Fibroblast of lung (primary cell): ENCODE results near the gene SCP2. TPM values are rescaled to one million over a fixed set of nuclear protein-coding genes. Genes with fewer than 3 reads are reported as not detected.

Source experiments
- DNase-seq, 2 donors: peaks; one replicate each; pipeline versions ENCODE4 v3.0.0 to v3.0.0-alpha.2; 2010; ENCODE audit warnings: low read depth in 2 of 2
- H2AFZ ChIP-seq: 2 replicates; pipeline ENCODE4 v1.5.1; 2012; ENCODE audit warnings: low read length, control low read depth, inconsistent platforms
- H3K27ac ChIP-seq: 2 replicates; pipeline ENCODE4 v1.5.1; 2011; ENCODE audit warnings: low read length, control low read depth; ENCODE audit not compliant: insufficient read depth
- H3K27me3 ChIP-seq: 2 replicates; pipeline ENCODE4 v1.5.1; 2011; ENCODE audit warnings: mild to moderate bottlenecking, low read length; ENCODE audit not compliant: control insufficient read depth, insufficient read depth
- H3K36me3 ChIP-seq: 2 replicates; pipeline ENCODE4 v1.5.1; 2011; ENCODE audit warnings: low read length; ENCODE audit not compliant: control insufficient read depth, insufficient read depth
- H3K4me1 ChIP-seq: 2 replicates; pipeline ENCODE4 v1.5.1; 2011; ENCODE audit warnings: low read length; ENCODE audit not compliant: control insufficient read depth, insufficient read depth; ENCODE audit errors: extremely low read depth
- H3K4me2 ChIP-seq: 2 replicates; pipeline ENCODE4 v1.5.1; 2011; ENCODE audit warnings: low read length, control low read depth; ENCODE audit not compliant: insufficient read depth; ENCODE audit errors: extremely low read depth
- H3K4me3 ChIP-seq, 4 experiments: fragments of 200-600 bp in 1 of 4; sonication (generic) in 1 of 4; replicated peaks in 1 of 4; 2 replicates each; pipeline ENCODE4 v1.5.1; 2011 to 2016; ENCODE audit warnings: low read length in 4 of 4, low read depth in 3 of 4, mild to moderate bottlenecking in 3 of 4, control low read depth in 2 of 4, inconsistent platforms in 1 of 4, mixed read lengths in 1 of 4; ENCODE audit not compliant: insufficient read depth in 1 of 4; ENCODE audit errors: control extremely low read depth in 1 of 4
- H3K79me2 ChIP-seq: 2 replicates; pipeline ENCODE4 v1.5.1; 2012; ENCODE audit warnings: mild to moderate bottlenecking, low read length, inconsistent platforms; ENCODE audit not compliant: control insufficient read depth, insufficient read depth
- H3K9ac ChIP-seq: 2 replicates; pipeline ENCODE4 v1.5.1; 2011; ENCODE audit warnings: mild to moderate bottlenecking, low read length, control low read depth; ENCODE audit not compliant: insufficient read depth
- H3K9me3 ChIP-seq: 2 replicates; pipeline ENCODE4 v1.5.1; 2012; ENCODE audit warnings: low read depth, low read length; ENCODE audit not compliant: control insufficient read depth, insufficient read depth
- H4K20me1 ChIP-seq: 2 replicates; pipeline ENCODE4 v1.5.1; 2011; ENCODE audit warnings: low read length; ENCODE audit not compliant: control insufficient read depth, insufficient read depth; ENCODE audit errors: extremely low read depth
- EZH2 ChIP-seq: IDR thresholded peaks from 2 replicates; pipeline ENCODE4 v1.5.1; 2012; ENCODE audit warnings: low read length, control low read depth, mild to moderate bottlenecking; ENCODE audit errors: missing control alignments
- polyA plus RNA-seq, 2 donors: library from polyadenylated mRNA; depleted of rRNA in 1 of 2; stranded (reverse) in 1 of 2; unstranded in 1 of 2; fragments of >200 nt; gene quantifications; 2 replicates each; pipeline ENCODE4 v1.2.1, GENCODE V29; 2011 to 2012; ENCODE audit warnings: missing spikeins in 1 of 2
- total RNA-seq: library from RNA; depleted of rRNA; stranded (reverse); fragments of >200 nt; gene quantifications from 2 replicates; pipeline ENCODE4 v1.2.1, GENCODE V29; 2014
- TF ChIP-seq, protein P1 (sequence below), 2 donors: IDR thresholded peaks in 1 of 2; conservative IDR thresholded peaks in 1 of 2; 1 replicate in 1 of 2; 2 replicates in 1 of 2; pipeline ENCODE4 v1.5.1; 2011 to 2012; ENCODE audit warnings: low read length in 2 of 2, control low read depth in 1 of 2, inconsistent platforms in 1 of 2, low read depth in 1 of 2, mild to moderate bottlenecking in 1 of 2

The SCP2 gene
- total and polyA plus RNA-seq, 2 donors (not counting 1 experiment from before 2014, with no cell fraction given), result 222 to 305 TPM

GRCh38 chr1:52917581-52917980 is 9.5 kb upstream of the SCP2 start:
- Histone ChIP-seq H2AFZ (no peak overlapping the region), H3K4me1 (no peaks in the 10 kb centered on the region), H3K4me2 (no peak overlapping the region), H3K27me3 (no peaks in the 10 kb centered on the region), H3K36me3 (no peaks in the 10 kb centered on the region), H4K20me1 (no peaks in the 10 kb centered on the region), H3K79me2 (no peaks in the 10 kb centered on the region), H3K27ac (no peak overlapping the region), H3K9ac (no peak overlapping the region), H3K4me3 (no peak overlapping the region), H3K9me3 (no peaks in the 10 kb centered on the region)
- DNase-seq, result no peak
- TF ChIP-seq EZH2, result no peak

GRCh38 chr1:52918201-52918600 is 8.9 kb upstream of the SCP2 start:
- no peaks in the 10 kb centered on the region for H3K9me3 ChIP-seq
- H3K36me3 ChIP-seq, result no peaks in the 10 kb centered on the region
- H2AFZ ChIP-seq, result no peak overlapping the region
- H3K27me3 ChIP-seq, result no peaks in the 10 kb centered on the region
- H3K4me1 ChIP-seq, result no peaks in the 10 kb centered on the region
- TF ChIP-seq EZH2, result no peak
- TF ChIP-seq, protein P1, sequence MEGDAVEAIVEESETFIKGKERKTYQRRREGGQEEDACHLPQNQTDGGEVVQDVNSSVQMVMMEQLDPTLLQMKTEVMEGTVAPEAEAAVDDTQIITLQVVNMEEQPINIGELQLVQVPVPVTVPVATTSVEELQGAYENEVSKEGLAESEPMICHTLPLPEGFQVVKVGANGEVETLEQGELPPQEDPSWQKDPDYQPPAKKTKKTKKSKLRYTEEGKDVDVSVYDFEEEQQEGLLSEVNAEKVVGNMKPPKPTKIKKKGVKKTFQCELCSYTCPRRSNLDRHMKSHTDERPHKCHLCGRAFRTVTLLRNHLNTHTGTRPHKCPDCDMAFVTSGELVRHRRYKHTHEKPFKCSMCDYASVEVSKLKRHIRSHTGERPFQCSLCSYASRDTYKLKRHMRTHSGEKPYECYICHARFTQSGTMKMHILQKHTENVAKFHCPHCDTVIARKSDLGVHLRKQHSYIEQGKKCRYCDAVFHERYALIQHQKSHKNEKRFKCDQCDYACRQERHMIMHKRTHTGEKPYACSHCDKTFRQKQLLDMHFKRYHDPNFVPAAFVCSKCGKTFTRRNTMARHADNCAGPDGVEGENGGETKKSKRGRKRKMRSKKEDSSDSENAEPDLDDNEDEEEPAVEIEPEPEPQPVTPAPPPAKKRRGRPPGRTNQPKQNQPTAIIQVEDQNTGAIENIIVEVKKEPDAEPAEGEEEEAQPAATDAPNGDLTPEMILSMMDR (conservative IDR thresholded peaks at IDR 0.05 in 1 of 2, IDR thresholded peaks at IDR 0.05 in 1 of 2; ENCODE audit: low read depth in 1 of 2, low read length in 2 of 2), result no peak
- no peak overlapping the region for H3K4me2 ChIP-seq
- no peaks in the 10 kb centered on the region for H3K79me2 ChIP-seq
- DNase-seq, result no peak
- no peak overlapping the region for H3K9ac ChIP-seq
- H3K27ac ChIP-seq, result no peak overlapping the region
- no peak overlapping the region for H3K4me3 ChIP-seq
- no peaks in the 10 kb centered on the region for H4K20me1 ChIP-seq

GRCh38 chr1:52919051-52919722 is 7.9 kb upstream of the SCP2 start:
- Histone ChIP-seq H3K9me3 (no peaks in the 10 kb centered on the region), H3K4me3 (no peak overlapping the region), H3K9ac (no peak overlapping the region), H3K79me2 (no peaks in the 10 kb centered on the region), H3K4me1 (no peaks in the 10 kb centered on the region), H4K20me1 (no peaks in the 10 kb centered on the region), H2AFZ (no peak overlapping the region), H3K36me3 (no peaks in the 10 kb centered on the region), H3K27ac (no peak overlapping the region), H3K4me2 (no peak overlapping the region), H3K27me3 (no peaks in the 10 kb centered on the region)
- no peak for TF ChIP-seq EZH2
- TF ChIP-seq, protein P1 (conservative IDR thresholded peaks at IDR 0.05 in 1 of 2, IDR thresholded peaks at IDR 0.05 in 1 of 2; ENCODE audit: low read depth in 1 of 2, low read length in 2 of 2), result no peak
- DNase-seq, result peak in 1 of 2 donors; percentile 11
